HUES6 (cell line): ENCODE data around the gene ROR2.

ENCODE experiments used
- H3K27ac ChIP-seq: 2 replicates; pipeline ENCODE4 v1.7.0; 2013; ENCODE audit warnings: low read depth, mild to moderate bottlenecking, low read length, inconsistent platforms
- H3K27me3 ChIP-seq: 2 replicates; pipeline ENCODE4 v1.6.1; 2013; ENCODE audit warnings: low read length; ENCODE audit not compliant: control insufficient read depth, insufficient read depth
- H3K36me3 ChIP-seq: 2 replicates; pipeline ENCODE4 v1.6.1; 2013; ENCODE audit warnings: low read length; ENCODE audit not compliant: control insufficient read depth, insufficient read depth
- H3K4me1 ChIP-seq: 2 replicates; pipeline ENCODE4 v1.6.1; 2013; ENCODE audit warnings: low read length; ENCODE audit not compliant: control insufficient read depth, insufficient read depth
- H3K4me3 ChIP-seq: 2 replicates; pipeline ENCODE4 v1.5.1; 2013; ENCODE audit warnings: low read depth, low read length
- H3K9ac ChIP-seq: one replicate; pipeline ENCODE4 v1.6.1; 2013; ENCODE audit warnings: mild to moderate bottlenecking, low read length
- H3K9me3 ChIP-seq: 2 replicates; pipeline ENCODE4 v1.6.1; 2013; ENCODE audit warnings: low read depth, low read length; ENCODE audit not compliant: control insufficient read depth, insufficient read depth

The ROR2 gene

GRCh38 chr9:91825422-91825821 lies 124.6 kb downstream of the ROR2 start:
- Histone ChIP-seq H3K9ac (no peak overlapping the region), H3K4me3 (no peak overlapping the region), H3K9me3 (0 out of 2 replicates have a peak, but pooled peaks cover 9% of the 10 kb centered on the region), H3K4me1 (peaks cover 13% of the 10 kb centered on the region; the same call in 1 of the 2 replicates), H3K27ac (no peak overlapping the region), H3K27me3 (no peaks in the 10 kb centered on the region), H3K36me3 (no peaks in the 10 kb centered on the region)

- no peaks in the 10 kb centered on the region for H3K27me3 ChIP-seq
- 0 out of 2 replicates have a peak, but pooled peaks cover 9% of the 10 kb centered on the region for H3K9me3 ChIP-seq
- peaks cover 13% of the 10 kb centered on the region; the same call in 1 of the 2 replicates for H3K4me1 ChIP-seq
- no peak overlapping the region for H3K9ac ChIP-seq
- no peak overlapping the region for H3K27ac ChIP-seq
- no peak overlapping the region for H3K4me3 ChIP-seq
- no peaks in the 10 kb centered on the region for H3K36me3 ChIP-seq
Observed at GRCh38 chr9:91824601-91825305, 125.3 kb downstream of the ROR2 start.

GRCh38 chr9:91824151-91824550 lies 125.9 kb downstream of the ROR2 start:
- no peak overlapping the region for H3K9ac ChIP-seq
- peaks cover 15% of the 10 kb centered on the region; the same call in 1 of the 2 replicates for H3K4me1 ChIP-seq
- H3K27me3 ChIP-seq, result no peaks in the 10 kb centered on the region
- H3K4me3 ChIP-seq, result no peak overlapping the region
- no peaks in the 10 kb centered on the region for H3K36me3 ChIP-seq
- no peak overlapping the region for H3K27ac ChIP-seq
- 0 out of 2 replicates have a peak, but pooled peaks cover 9% of the 10 kb centered on the region for H3K9me3 ChIP-seq

DNA sequence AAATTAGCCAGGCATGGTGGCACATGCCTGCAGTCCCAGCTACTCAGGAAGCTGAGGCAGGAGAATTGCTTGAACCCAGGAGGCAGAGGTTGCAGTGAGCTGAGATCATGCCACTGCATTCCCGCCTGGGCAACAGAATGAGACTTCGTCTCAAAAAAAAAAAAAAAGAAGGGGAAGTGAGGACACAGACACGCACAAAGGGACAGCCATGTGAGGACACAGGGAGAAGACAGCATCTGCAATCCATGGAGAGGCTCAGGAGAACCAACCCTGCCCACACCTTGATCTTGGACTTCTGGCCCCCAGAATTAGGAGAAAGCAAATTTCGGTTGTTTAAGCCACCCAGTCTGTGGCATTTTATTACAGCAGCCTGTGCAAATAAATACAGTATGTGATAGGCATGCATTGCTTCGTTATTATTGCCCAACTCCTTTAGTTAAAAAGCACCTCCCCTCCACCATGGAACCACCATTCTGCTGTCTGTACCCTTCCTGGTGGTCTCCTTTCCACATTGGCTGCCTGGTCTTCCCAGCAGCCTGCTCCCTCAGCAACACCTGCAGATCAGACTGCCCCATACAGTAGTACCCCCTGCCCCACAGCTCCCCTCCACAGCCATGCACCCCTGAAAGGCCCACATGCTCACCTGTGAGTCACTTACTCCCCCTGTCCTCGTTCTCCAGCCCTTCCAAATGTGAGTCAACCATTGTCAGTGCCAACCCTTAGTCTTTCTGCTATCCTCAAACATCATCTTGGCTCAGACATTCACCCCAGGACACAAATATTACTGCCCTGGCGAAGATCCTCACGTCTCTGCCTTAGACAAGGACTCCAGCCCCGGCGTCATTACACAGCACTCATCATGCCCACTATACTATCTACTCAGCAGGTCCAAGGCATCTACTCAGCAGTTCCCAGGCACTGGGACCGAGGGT lies 128.8 kb downstream of the ROR2 start:
- Histone ChIP-seq H3K9ac (no peak overlapping the region), H3K27me3 (no peaks in the 10 kb centered on the region), H3K27ac (no peak overlapping the region), H3K36me3 (no peaks in the 10 kb centered on the region), H3K4me3 (no peak overlapping the region), H3K9me3 (0 out of 2 replicates have a peak, but pooled peaks cover 9% of the 10 kb centered on the region), H3K4me1 (peaks cover 39% of the 10 kb centered on the region)

- Histone ChIP-seq H3K36me3 (no peaks in the 10 kb centered on the region), H3K4me1 (peaks cover 35% of the 10 kb centered on the region), H3K9ac (no peak overlapping the region)
Observed at GRCh38 chr9:91820126-91820750, 129.8 kb downstream of the ROR2 start.

GRCh38 chr9:91818647-91819403 lies 131.2 kb downstream of the ROR2 start:
- 0 out of 2 replicates have a peak, but pooled peaks cover 9% of the 10 kb centered on the region for H3K9me3 ChIP-seq
- H3K4me1 ChIP-seq, result peaks cover 26% of the 10 kb centered on the region
- no peaks in the 10 kb centered on the region for H3K36me3 ChIP-seq
- H3K27me3 ChIP-seq, result no peaks in the 10 kb centered on the region
- H3K27ac ChIP-seq, result no peak overlapping the region
- H3K9ac ChIP-seq, result no peak overlapping the region
- H3K4me3 ChIP-seq, result no peak overlapping the region

More at GRCh38 chr9:91820126-91820750, 129.8 kb downstream of the ROR2 start:
- Histone ChIP-seq H3K4me3 (no peak overlapping the region), H3K27me3 (no peaks in the 10 kb centered on the region), H3K9me3 (0 out of 2 replicates have a peak, but pooled peaks cover 9% of the 10 kb centered on the region), H3K27ac (no peak overlapping the region)

GRCh38 chr9:91818225-91818585 lies 131.8 kb downstream of the ROR2 start:
- no peaks in the 10 kb centered on the region for H3K36me3 ChIP-seq
- no peak overlapping the region for H3K9ac ChIP-seq

DNA sequence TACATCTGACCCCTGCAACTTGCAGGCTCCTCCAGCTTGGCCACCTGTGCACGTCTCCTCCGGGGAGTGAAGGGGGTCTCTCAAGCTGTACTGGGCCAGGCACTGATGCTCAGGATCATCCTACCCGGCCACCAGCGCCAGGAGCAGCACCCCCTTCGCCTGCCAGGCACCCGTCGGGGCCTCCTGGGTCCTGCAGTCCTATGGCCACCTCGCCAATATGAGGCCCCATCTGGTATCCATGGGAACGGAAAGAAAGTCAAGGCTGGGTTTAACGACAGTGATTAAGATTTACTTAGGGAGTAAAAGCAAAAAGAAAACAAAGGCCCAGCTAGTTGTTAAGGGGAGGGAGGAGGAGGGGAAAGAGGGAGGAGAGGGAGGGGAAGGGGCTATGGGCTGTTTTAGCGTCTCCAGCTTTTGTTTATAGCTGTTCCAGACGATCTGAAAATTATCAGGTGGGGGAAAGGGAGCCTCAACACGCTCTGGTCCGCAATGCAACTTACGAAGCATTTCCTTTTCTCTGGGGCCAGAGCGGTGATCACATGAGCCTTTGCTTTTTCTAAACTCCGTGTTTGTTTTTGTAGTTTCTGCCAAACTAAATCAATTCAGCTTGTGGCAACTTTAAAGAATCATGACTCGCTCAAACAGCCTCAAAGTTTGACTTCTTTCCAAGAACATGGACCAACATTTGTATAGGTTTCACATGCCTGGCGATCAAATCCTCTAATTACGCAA lies 132.4 kb downstream of the ROR2 start:
- Histone ChIP-seq H3K4me3 (peak overlapping the region; percentile 24; the same call in 1 of the 2 replicates), H3K9me3 (0 out of 2 replicates have a peak, but pooled peaks cover 9% of the 10 kb centered on the region), H3K36me3 (no peaks in the 10 kb centered on the region), H3K4me1 (peaks cover 26% of the 10 kb centered on the region), H3K27ac (no peak overlapping the region), H3K27me3 (no peaks in the 10 kb centered on the region), H3K9ac (no peak overlapping the region)

More at GRCh38 chr9:91818225-91818585, 131.8 kb downstream of the ROR2 start:
- H3K4me1 ChIP-seq, result peaks cover 26% of the 10 kb centered on the region
- H3K9me3 ChIP-seq, result 0 out of 2 replicates have a peak, but pooled peaks cover 9% of the 10 kb centered on the region
- no peaks in the 10 kb centered on the region for H3K27me3 ChIP-seq
- H3K4me3 ChIP-seq, result peak overlapping the region; percentile 24; the same call in 1 of the 2 replicates
- H3K27ac ChIP-seq, result no peak overlapping the region

DNA sequence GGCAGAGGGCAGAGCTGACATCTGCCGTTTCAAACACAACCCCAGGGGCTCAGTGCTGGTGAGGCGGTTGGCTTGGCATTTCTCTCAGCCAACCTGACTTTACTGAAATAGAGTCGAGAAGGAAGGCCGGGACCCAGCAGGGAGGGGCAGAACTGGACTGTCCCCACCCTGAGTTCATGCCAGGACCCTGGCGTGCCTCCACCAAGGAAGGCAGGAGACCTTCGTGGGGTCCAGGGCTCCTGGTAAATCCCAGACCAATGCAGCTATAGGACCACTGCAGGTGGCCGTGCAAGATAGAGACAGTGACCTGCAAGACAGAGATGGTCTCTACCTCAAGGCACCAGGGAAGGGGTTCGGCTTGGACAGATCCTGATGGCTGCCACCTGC lies 132.9 kb downstream of the ROR2 start:
- Histone ChIP-seq H3K9ac (no peak overlapping the region), H3K4me1 (peaks cover 26% of the 10 kb centered on the region), H3K27me3 (no peaks in the 10 kb centered on the region), H3K9me3 (0 out of 2 replicates have a peak, but pooled peaks cover 5% of the 10 kb centered on the region), H3K27ac (no peak overlapping the region), H3K36me3 (no peaks in the 10 kb centered on the region), H3K4me3 (no peak overlapping the region)

GRCh38 chr9:91816356-91816755 lies 133.7 kb downstream of the ROR2 start:
- no peaks in the 10 kb centered on the region for H3K9me3 ChIP-seq
- no peak overlapping the region for H3K4me3 ChIP-seq
- no peak overlapping the region for H3K9ac ChIP-seq
- H3K4me1 ChIP-seq, result peaks cover 26% of the 10 kb centered on the region
- H3K27me3 ChIP-seq, result no peaks in the 10 kb centered on the region
- no peaks in the 10 kb centered on the region for H3K36me3 ChIP-seq
- no peak overlapping the region for H3K27ac ChIP-seq
